HepG2 (cell line): ENCODE measurements around the gene SEMA3B. TPM values are rescaled to one million over a fixed set of nuclear protein-coding genes. Genes with fewer than 3 reads are reported as not detected.

ENCODE experiments used
- ARID2 ChIP-seq: sonication (generic); formaldehyde crosslinking; IDR thresholded peaks from 2 replicates; pipeline ENCODE4 v1.8.1; 2022; ENCODE audit warnings: mild to moderate bottlenecking, missing genetic modification reagents, borderline replicate concordance
- EZH2 ChIP-seq: conservative IDR thresholded peaks from 2 replicates; pipeline ENCODE4 v1.6.1; 2012; ENCODE audit warnings: mild to moderate bottlenecking, low read depth, low read length, moderate library complexity
- FOXK1 ChIP-seq: sonication (generic); formaldehyde crosslinking; IDR thresholded peaks from 2 replicates; pipeline ENCODE4 v1.4.0; 2020; ENCODE audit warnings: low read depth, missing genetic modification reagents, borderline replicate concordance
- HDAC2 ChIP-seq: sonication (generic); formaldehyde crosslinking; IDR thresholded peaks from 2 replicates; pipeline ENCODE4 v1.4.0; 2020; ENCODE audit warnings: missing genetic modification reagents
- PAWR ChIP-seq: sonication (generic); formaldehyde crosslinking; IDR thresholded peaks from 2 replicates; pipeline ENCODE4 v1.4.0; 2020; ENCODE audit warnings: missing genetic modification reagents, mild to moderate bottlenecking, borderline replicate concordance
- PHF5A ChIP-seq: IDR thresholded peaks from one replicate; pipeline ENCODE4 v1.6.1; 2018; ENCODE audit warnings: low read depth, missing genetic modification reagents; ENCODE audit not compliant: unreplicated experiment
- ZBTB20 ChIP-seq: sonication (generic); formaldehyde crosslinking; IDR thresholded peaks from 2 replicates; pipeline ENCODE4 v1.8.1; 2023; ENCODE audit warnings: missing genetic modification reagents, low read depth, mild to moderate bottlenecking, borderline replicate concordance
- ZFX ChIP-seq: sonication (generic); formaldehyde crosslinking; IDR thresholded peaks from 2 replicates; pipeline ENCODE4 v1.4.0; 2020; ENCODE audit warnings: mild to moderate bottlenecking, low read depth, missing genetic modification reagents, moderate library complexity
- ZKSCAN8 ChIP-seq: IDR thresholded peaks from 2 replicates; pipeline ENCODE4 v1.6.1; 2016; ENCODE audit warnings: borderline replicate concordance, missing genetic modification reagents, missing compliant biosample characterization
- ZNF850 ChIP-seq: sonication (generic); formaldehyde crosslinking; conservative IDR thresholded peaks from 2 replicates; pipeline ENCODE4 v1.9.0; 2021; ENCODE audit warnings: mild to moderate bottlenecking, missing genetic modification reagents
- polyA plus RNA-seq, 8 experiments: library from polyadenylated mRNA; depleted of rRNA in 3 of 8; stranded (reverse) in 7 of 8; unstranded in 1 of 8; fragments of >200 nt; fragmentation: Illumina TruSeq in 4 of 8; extraction: Trizol in 4 of 8; gene quantifications; 2 replicates each; pipeline versions ENCODE4 v1.2.1 to v1.2.3, GENCODE V29; 2011 to 2016; ENCODE audit warnings: low read depth in 4 of 8, missing spikeins in 1 of 8, mixed read lengths in 1 of 8; ENCODE audit not compliant: insufficient read depth in 1 of 8
- total RNA-seq, 5 experiments: library from RNA; depleted of rRNA; stranded (reverse); fragments of >200 nt; fragmentation: Illumina TruSeq; extraction: Trizol; gene quantifications; 2 replicates each; pipeline ENCODE4 v1.2.3, GENCODE V29; 2016; ENCODE audit warnings: low read depth in 1 of 5
- TF ChIP-seq, protein P1 (sequence below), 2 experiments: fragments of 450-650 bp in 1 of 2; sonication (generic) in 1 of 2; formaldehyde crosslinking in 1 of 2; IDR thresholded peaks; 2 replicates each; pipeline versions ENCODE4 v1.6.1 to v1.8.0; 2016 to 2022; ENCODE audit warnings: antibody characterized with exemption in 1 of 2, mild to moderate bottlenecking in 1 of 2, missing genetic modification reagents in 1 of 2
- TF ChIP-seq, protein P2 (sequence below): fragments of 450-650 bp; IDR thresholded peaks from 2 replicates; pipeline ENCODE4 v1.6.1; 2017; ENCODE audit warnings: mild to moderate bottlenecking
- TF ChIP-seq, protein P3 (sequence below): sonication (generic); formaldehyde crosslinking; IDR thresholded peaks from 2 replicates; pipeline ENCODE4 v1.4.0; 2020; ENCODE audit warnings: missing genetic modification reagents
- TF ChIP-seq, protein P4 (sequence below): sonication (generic); formaldehyde crosslinking; IDR thresholded peaks from 2 replicates; pipeline ENCODE4 v1.4.0; 2020; ENCODE audit warnings: mild to moderate bottlenecking, missing genetic modification reagents

Gene SEMA3B
- total and polyA plus RNA-seq, 2 of the 13 experiments (the other 11 are each of a cell fraction or from before 2014, with no cell fraction given) = 93.2 to 158 TPM

DNA sequence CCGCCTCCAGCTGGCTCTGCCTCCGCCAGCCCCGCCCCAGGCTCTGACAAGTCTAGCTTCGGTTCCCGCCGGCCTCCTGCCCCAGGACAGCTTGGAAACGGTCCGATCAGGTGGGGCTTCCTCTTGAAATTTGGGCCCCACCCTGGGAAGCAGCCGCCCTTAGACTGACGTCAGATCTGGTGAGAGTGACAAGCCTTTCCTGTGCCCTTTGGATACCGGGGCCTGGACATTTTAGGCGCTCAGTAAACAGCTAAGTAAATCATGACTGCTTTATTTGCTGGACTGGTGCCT, 30.6 kb downstream of the SEMA3B start (continued):
- TF ChIP-seq, protein P1, sequence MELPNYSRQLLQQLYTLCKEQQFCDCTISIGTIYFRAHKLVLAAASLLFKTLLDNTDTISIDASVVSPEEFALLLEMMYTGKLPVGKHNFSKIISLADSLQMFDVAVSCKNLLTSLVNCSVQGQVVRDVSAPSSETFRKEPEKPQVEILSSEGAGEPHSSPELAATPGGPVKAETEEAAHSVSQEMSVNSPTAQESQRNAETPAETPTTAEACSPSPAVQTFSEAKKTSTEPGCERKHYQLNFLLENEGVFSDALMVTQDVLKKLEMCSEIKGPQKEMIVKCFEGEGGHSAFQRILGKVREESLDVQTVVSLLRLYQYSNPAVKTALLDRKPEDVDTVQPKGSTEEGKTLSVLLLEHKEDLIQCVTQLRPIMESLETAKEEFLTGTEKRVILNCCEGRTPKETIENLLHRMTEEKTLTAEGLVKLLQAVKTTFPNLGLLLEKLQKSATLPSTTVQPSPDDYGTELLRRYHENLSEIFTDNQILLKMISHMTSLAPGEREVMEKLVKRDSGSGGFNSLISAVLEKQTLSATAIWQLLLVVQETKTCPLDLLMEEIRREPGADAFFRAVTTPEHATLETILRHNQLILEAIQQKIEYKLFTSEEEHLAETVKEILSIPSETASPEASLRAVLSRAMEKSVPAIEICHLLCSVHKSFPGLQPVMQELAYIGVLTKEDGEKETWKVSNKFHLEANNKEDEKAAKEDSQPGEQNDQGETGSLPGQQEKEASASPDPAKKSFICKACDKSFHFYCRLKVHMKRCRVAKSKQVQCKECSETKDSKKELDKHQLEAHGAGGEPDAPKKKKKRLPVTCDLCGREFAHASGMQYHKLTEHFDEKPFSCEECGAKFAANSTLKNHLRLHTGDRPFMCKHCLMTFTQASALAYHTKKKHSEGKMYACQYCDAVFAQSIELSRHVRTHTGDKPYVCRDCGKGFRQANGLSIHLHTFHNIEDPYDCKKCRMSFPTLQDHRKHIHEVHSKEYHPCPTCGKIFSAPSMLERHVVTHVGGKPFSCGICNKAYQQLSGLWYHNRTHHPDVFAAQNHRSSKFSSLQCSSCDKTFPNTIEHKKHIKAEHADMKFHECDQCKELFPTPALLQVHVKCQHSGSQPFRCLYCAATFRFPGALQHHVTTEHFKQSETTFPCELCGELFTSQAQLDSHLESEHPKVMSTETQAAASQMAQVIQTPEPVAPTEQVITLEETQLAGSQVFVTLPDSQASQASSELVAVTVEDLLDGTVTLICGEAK (IDR thresholded peaks at IDR 0.05) = no peak
- TF ChIP-seq, protein P1 (CRISPR knock-in tag; IDR thresholded peaks at IDR 0.05) = no peak
- TF ChIP-seq, protein P2, sequence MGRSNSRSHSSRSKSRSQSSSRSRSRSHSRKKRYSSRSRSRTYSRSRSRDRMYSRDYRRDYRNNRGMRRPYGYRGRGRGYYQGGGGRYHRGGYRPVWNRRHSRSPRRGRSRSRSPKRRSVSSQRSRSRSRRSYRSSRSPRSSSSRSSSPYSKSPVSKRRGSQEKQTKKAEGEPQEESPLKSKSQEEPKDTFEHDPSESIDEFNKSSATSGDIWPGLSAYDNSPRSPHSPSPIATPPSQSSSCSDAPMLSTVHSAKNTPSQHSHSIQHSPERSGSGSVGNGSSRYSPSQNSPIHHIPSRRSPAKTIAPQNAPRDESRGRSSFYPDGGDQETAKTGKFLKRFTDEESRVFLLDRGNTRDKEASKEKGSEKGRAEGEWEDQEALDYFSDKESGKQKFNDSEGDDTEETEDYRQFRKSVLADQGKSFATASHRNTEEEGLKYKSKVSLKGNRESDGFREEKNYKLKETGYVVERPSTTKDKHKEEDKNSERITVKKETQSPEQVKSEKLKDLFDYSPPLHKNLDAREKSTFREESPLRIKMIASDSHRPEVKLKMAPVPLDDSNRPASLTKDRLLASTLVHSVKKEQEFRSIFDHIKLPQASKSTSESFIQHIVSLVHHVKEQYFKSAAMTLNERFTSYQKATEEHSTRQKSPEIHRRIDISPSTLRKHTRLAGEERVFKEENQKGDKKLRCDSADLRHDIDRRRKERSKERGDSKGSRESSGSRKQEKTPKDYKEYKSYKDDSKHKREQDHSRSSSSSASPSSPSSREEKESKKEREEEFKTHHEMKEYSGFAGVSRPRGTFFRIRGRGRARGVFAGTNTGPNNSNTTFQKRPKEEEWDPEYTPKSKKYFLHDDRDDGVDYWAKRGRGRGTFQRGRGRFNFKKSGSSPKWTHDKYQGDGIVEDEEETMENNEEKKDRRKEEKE = no peak
- TF ChIP-seq HDAC2 = no peak
- peak; percentile 56; the same call in 1 of the 2 replicates for TF ChIP-seq ZBTB20
- peak; percentile 77; the same call in 1 of the 2 replicates for TF ChIP-seq ARID2 (CRISPR knock-in tag)
- TF ChIP-seq, protein P3, sequence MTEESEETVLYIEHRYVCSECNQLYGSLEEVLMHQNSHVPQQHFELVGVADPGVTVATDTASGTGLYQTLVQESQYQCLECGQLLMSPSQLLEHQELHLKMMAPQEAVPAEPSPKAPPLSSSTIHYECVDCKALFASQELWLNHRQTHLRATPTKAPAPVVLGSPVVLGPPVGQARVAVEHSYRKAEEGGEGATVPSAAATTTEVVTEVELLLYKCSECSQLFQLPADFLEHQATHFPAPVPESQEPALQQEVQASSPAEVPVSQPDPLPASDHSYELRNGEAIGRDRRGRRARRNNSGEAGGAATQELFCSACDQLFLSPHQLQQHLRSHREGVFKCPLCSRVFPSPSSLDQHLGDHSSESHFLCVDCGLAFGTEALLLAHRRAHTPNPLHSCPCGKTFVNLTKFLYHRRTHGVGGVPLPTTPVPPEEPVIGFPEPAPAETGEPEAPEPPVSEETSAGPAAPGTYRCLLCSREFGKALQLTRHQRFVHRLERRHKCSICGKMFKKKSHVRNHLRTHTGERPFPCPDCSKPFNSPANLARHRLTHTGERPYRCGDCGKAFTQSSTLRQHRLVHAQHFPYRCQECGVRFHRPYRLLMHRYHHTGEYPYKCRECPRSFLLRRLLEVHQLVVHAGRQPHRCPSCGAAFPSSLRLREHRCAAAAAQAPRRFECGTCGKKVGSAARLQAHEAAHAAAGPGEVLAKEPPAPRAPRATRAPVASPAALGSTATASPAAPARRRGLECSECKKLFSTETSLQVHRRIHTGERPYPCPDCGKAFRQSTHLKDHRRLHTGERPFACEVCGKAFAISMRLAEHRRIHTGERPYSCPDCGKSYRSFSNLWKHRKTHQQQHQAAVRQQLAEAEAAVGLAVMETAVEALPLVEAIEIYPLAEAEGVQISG = no peak
- peak; percentile 25 for TF ChIP-seq ZFX (CRISPR knock-in tag)
- TF ChIP-seq, protein P4, sequence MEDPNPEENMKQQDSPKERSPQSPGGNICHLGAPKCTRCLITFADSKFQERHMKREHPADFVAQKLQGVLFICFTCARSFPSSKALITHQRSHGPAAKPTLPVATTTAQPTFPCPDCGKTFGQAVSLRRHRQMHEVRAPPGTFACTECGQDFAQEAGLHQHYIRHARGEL = no peak
- TF ChIP-seq ZNF850 = no peak
- TF ChIP-seq PHF5A (CRISPR knock-in tag) = peak; percentile 97
- no peak for TF ChIP-seq ZKSCAN8 (CRISPR knock-in tag)
- TF ChIP-seq FOXK1 (CRISPR knock-in tag) = no peak
- TF ChIP-seq PAWR (CRISPR knock-in tag) = no peak
- no peak for TF ChIP-seq EZH2
